Hematopoietic multipotent progenitor cell treated with erythropoietin and hydrocortisone succinate and interleukin-3 and kit ligand, for 17 days (in vitro differentiated cells): ENCODE data around the gene FAAP20.
"Not testable (repeated sequence)": the region's sequence is repeated elsewhere in the genome, so short reads cannot be mapped to it uniquely, and the experiment has no call there.

Experiments
- DNase-seq: peaks from one replicate; pipeline ENCODE4 v3.0.0-alpha.2; 2015; ENCODE audit warnings: low spot score

The FAAP20 gene

DNA sequence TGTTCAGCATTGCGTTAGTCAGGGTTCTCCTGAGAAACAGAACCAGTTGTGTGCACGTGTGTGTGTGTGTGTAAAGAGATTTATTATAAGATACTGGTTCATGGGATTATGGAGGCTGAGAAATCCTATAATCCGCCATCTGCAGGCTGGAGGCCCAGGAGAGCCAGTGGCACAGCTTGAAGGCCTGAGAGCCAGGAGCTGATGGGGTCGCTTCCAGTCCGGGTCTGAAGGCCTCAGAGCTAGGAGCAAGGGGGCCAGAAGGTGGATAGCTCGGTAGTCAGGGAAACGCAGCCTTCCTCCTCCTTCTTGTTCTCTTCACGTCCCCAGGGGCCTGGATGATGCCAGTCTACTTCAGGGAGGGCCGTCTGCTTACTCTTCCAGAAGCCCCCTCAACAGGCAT, 37.7 kb downstream of the FAAP20 start:
- DNase-seq: no peak

DNA sequence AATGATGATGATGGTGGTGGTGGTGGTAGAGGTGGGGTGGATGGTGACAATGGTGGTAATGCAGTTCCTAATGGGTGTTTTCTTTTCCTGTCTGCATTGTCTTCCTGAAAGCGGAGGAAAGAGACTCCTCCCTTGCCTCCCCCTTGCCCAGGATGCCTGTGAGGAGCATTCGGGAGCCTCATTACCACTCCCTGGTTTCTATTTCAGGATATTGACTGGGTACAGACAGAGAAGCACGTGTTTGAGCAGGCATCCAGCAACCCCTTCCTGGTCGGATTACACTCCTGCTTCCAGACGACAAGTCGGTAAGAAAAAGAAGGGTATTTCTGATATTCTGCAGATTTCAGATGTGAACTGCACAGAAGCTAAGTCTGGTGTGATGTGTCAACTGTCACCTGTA, 38.8 kb downstream of the FAAP20 start:
- no peak for DNase-seq

DNA sequence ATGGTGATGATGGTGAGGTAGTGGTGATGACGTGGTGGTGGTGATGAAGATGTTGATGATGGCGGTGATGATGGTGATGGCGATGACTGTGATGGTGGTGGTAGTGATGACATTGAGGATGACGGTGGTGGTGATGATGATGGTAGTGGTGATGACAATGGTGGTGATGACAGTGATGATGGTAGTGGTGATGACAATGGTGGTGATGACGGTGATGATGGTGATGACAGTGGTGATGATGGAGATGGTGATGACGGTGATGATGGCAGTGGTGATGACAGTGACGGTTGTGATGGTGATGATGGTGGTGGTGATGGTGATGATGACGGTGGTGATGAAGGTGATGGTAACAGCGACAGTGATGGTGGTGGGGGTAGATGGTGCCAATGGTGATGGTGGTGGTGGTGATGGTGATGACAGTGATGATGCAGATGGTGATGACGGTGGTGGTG, 39.4 kb downstream of the FAAP20 start:
- no peak for DNase-seq

DNA sequence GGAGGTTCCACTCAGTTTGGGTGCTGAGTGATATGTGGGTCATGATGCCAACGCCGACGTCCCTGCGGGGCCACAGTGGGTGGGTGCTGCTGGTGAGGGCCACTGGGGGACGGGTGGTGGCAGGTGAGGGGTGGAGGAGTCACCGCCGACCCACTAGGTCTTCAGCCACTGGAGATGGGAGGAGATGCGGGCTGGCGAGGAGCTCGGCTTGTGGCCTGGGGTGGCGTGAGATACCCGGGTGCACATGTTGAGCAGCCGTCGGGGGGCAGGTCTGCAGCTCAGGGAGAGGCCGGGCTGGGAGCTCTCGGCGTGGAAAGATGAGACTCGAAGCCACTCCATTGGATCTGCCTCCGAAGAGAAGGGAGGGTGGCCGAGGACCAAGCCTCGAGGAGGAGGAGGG, 40.5 kb downstream of the FAAP20 start:
- DNase-seq: no peak

DNA sequence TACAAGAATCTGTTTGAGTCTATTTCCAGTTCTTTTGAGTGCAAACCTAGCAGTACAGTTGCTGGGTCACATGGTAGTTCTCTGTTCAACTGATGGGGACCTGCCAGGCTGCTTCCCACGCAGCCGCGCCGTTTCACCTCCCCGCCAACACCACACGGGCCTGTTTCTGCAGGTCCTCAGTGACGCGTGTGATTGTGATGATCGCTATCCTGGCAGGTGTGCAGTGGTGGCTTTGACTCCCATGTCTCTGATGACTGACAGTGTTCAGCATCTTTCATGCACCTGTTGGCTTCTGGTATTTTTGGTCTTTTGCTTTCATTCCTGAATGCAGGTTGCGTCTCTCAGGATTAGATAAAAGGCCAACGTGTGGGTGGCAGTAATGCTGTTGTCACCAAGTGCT, 41.6 kb downstream of the FAAP20 start:
- DNase-seq: no peak

DNA sequence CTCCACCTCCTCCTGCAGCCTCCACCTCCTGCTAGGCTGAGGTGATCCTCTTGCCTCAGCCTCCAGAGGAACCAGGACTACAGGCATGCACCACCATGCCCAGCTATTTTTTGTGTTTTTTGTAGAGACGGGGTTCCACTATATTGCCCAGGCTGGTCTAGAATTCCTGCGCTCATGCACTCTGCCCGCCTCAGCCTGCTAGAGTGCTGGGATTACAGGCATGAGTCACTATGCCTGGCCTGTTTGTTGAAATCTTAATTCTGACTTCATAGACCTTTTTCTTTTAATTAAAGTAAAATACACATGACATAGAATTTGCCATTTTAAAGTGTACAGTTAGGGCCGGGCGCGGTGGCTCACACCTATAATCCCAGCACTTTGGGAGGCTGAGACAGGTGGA, 42.7 kb downstream of the FAAP20 start:
- no peak for DNase-seq

DNA sequence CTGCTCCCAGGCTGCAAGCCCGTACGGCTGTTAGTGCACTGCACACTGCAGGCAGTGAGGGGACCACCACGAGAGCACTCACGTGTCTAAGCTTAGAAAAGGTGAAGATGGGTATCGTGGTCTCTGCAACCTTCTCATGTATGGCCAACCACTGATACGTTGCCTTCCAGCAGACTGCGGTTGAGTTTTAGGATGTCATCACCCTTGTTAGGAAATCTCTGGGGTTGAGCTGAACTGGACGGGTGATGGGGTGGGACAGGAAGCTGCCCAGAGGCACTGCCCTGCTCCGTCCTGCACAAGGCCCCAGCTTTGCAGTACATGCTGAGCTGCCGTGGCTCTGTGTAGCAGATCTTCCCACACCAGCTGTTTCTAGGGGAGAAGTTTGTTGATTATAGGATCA, 43.3 kb downstream of the FAAP20 start:
- no peak for DNase-seq

DNA sequence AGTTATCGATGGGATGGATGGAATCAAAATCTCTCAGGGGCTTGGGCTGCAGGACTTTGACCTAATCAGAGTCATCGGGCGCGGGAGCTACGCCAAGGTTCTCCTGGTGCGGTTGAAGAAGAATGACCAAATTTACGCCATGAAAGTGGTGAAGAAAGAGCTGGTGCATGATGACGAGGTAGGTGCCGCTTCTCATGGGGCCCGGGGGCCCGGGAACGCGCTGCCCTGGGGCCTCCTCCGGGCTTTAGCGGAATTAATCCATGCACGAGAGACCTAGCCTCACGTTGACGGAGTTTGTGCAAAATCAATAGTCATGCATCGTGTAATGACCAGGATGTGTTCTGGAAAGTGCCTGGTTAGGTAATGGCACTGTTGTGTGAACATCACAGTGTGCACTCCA, 43.8 kb downstream of the FAAP20 start:
- DNase-seq: no peak

DNA sequence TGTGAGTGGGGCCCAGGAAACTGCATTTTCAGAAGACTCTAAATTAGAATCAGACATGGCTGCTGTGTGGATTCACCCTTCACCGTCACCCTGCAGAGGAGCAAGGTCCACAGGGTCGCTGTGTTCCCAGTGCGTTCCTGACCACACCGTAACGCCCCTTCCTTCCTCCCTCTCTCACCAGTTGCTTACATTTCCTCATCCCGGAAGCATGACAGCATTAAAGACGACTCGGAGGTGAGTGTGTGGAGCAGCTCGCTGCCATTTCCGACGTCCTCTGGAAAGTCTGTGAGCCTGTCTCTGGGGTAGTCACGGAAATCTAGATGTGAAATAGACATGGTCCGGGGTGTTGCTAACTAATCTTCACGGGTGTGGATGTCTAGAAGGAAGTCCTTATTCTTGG, 45.9 kb downstream of the FAAP20 start:
- DNase-seq: no peak

DNA sequence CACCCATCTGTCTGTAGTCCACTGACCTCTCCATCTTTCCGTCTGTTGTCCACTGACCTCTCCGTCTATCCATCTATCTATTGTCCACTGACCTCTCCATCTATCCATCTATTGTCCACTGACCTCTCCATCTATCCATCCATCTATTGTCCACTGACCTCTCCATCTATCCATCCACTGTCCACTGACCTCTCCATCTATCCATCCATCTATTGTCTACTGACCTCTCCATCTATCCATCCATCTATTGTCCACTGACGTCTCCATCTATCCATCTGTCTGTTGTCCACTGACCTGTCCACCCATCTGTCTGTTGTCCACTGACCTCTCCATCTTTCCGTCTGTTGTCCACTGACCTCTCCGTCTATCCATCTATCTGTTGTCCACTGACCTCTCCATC, 46.7 kb downstream of the FAAP20 start:
- not testable (repeated sequence) for DNase-seq

DNA sequence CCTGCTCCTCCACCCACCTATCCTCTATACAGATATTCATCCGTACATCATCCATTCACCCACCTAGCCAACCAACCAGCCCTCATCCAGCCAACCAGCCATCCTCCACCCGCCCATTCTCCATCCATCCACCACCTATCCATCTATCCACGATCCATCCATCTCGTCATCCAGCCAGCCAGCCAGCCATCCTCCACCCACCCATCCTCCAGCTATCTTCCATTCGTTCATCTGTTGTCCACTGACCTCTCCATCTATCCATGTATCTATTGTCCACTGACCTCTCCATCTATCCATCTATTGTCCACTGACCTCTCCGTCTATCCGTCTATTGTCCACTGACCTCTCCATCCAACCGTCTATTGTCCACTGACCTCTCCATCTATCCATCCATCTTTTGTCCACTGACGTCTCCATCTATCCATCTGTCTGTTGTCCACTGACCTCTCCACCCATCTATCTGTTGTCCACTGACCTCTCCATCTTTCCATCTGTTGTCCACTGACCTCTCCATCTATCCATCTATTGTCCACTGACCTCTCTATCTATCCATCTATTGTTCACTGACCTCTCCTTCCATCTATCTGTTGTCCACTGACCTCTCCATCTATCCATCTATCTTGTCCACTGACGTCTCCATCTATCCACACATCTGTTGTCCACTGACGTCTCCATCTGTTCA, 47.6 kb downstream of the FAAP20 start:
- DNase-seq: no peak

DNA sequence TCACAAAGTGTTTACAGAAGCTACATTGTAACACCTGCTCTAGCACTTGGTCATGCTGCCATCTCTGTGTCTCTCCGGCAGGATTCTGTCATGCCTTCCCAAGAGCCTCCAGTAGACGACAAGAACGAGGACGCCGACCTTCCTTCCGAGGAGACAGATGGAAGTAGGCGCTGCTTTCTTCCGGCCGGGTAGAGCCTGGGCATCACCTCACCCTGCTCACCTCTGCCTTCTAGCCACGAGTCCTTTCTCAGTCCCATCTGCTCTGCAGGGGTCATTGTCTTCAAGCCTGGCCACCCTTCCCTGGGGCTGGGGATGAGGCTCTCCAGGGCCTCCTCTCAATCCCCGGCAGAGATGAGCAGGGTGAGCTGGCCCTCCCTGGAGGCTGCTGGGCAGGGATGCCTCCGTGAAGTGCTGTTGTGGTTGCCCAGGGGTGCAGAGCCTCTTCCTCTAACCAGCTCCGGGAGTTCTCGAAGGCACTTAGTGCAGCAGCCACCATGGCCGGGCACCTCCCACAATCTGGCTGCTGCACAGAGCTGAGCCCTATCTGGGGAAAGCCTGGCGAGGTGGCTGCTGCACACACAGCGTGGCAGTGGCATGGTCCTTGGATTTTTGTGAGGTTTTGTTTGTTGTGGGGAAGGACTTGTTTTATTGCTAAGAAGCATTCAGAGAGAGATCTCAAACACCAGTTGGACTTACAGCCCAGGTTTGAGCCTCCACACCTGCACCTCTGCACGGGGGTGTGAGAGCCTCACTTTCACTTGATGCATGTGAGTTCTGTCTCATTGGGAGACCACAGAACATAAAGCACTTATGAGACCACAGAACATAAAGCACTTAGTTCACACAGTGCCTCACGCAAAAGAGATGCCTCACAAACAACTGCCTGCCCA, 48.4 kb downstream of the FAAP20 start:
- no peak for DNase-seq

DNA sequence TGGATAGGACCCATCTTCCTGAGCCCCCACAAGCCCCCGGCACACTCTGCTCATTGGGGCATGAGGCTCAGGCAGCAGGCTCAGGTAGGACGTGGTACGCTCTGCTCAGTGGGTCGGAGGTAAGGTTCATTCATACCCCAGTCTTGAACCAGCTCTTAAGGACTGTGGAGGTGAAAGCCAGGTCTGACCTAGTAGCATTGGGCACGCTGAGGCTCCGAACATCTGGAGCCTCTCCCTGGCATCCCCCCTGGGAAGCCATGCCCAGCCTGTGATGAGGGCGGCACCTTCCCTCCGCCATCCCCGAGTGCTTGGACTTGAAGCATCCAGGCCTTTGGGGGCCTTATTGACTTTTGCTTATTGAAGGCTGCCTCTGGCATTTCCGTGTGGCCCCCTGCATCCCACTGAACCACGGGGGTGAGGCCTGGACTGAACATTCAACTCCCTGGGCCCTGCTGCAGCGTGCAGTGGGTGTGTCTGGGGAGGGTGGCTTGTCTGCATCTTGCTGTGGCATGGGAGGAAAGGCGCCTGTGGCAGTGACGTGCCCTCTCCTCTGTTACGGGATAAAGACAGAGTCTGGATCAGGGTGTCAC, 50.0 kb downstream of the FAAP20 start:
- no peak for DNase-seq

DNA sequence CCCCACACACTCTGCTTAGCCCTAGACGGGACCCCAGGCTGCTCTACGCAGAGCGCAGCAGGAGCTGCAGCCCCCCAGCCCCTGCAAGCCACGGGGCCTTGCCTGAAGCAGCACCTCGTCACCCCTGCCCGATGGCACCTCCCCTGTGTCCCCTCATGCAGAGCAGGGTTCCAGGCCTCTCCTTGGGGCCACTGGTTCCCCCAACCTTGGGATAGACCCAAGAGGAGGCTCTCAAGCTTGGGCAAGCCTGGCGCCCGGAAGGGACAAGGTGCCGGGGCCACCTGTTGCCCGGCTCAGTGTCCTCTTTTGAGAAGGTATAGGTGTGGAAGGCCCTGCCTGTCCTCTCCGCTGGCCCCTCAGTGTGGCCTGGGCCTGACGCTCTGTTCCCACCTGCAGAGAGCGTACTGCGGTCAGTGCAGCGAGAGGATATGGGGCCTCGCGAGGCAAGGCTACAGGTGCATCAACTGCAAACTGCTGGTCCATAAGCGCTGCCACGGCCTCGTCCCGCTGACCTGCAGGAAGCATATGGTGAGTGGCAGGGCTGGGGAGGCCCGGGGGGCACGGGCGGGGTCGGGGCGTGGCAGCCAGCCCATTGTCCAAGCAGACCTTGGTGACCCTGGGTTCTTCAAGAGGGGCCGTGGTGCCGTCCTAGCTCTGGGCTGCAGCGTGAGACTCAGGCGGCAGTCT, 50.6 kb downstream of the FAAP20 start:
- DNase-seq: no peak

DNA sequence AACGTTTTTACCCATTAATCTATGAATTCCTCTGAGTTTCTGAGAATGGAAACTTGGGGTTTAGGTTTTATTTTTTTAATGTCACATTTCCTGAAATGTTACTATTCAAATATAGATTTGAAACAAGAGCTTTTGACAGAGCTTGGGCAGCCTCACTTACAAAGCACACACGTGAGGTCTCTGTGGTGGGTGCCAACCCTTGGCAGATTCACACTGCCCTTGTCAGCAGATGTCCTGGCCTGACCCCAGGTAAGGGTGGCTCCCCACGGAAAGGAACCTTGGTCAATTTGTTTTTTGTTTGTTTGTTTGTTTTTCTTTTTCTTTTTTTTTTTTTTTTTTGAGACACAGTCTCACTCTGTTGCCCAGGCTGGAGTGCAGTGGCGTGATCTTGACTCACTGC, 53.5 kb downstream of the FAAP20 start:
- no peak for DNase-seq
